H1 (cell line): ENCODE results near the gene EFNA3. TPM values are rescaled to one million over a fixed set of nuclear protein-coding genes. Genes with fewer than 3 reads are reported as not detected.

Source experiments
- GABPA ChIP-seq: IDR thresholded peaks from 2 replicates; pipeline ENCODE4 v1.6.1; 2011; ENCODE audit warnings: mild to moderate bottlenecking, low read length, moderate library complexity, borderline replicate concordance; ENCODE audit not compliant: insufficient read depth
- GTF2F1 ChIP-seq: IDR thresholded peaks from 2 replicates; pipeline ENCODE4 v1.6.1; 2012; ENCODE audit warnings: low read depth, low read length, improper control_type of control experiment, borderline replicate concordance
- NANOG ChIP-seq: IDR thresholded peaks from 2 replicates; pipeline ENCODE4 v1.6.1; 2011; ENCODE audit warnings: low read length, low read depth, mild to moderate bottlenecking, inconsistent platforms; ENCODE audit not compliant: insufficient read depth, poor library complexity, severe bottlenecking
- POLR2A ChIP-seq, 2 experiments: IDR thresholded peaks; 1 replicate in 1 of 2; 2 replicates in 1 of 2; pipeline ENCODE4 v1.6.1; 2011; ENCODE audit warnings: low read depth in 2 of 2, low read length in 2 of 2, mild to moderate bottlenecking in 2 of 2; ENCODE audit errors: control extremely low read depth in 1 of 2
- POLR2AphosphoS5 ChIP-seq: IDR thresholded peaks from 2 replicates; pipeline ENCODE4 v1.6.1; 2011; ENCODE audit warnings: low read depth, low read length
- polyA plus RNA-seq, 7 experiments: library from polyadenylated mRNA; depleted of rRNA in 3 of 7; stranded (reverse) in 5 of 7; unstranded in 2 of 7; fragments of >200 nt in 5 of 7; fragments of 200-250 nt in 2 of 7; gene quantifications; 1 replicate in 5 of 7; 2 replicates in 1 of 7; 4 replicates in 1 of 7; pipeline versions ENCODE4 v1.2.1 to v1.2.3, GENCODE V29; 2011 to 2013; ENCODE audit warnings: missing spikeins in 2 of 7, mixed read lengths in 2 of 7
- total RNA-seq: library from RNA; stranded (reverse); fragmentation: NEBNext Ultra II Directional; extraction: Animal tissue kit (Norgen Biotek cat#: 25700); gene quantifications from 2 replicates; pipeline ENCODE4 v1.2.1, GENCODE V29; 2021
- TF ChIP-seq, protein P1 (sequence below), 3 experiments: IDR thresholded peaks; 1 replicate in 2 of 3; 2 replicates in 1 of 3; pipeline versions ENCODE4 v1.5.1 to v1.6.1; 2011; ENCODE audit warnings: low read length in 3 of 3, mild to moderate bottlenecking in 3 of 3, inconsistent platforms in 2 of 3, low read depth in 1 of 3, moderate library complexity in 1 of 3; ENCODE audit not compliant: insufficient read depth in 1 of 3; ENCODE audit errors: control extremely low read depth in 1 of 3
- TF ChIP-seq, protein P2 (sequence below): fragments of 300-600 bp; sonication (generic); IDR thresholded peaks from 2 replicates; pipeline ENCODE4 v1.7.1; 2012; ENCODE audit warnings: low read length, moderate library complexity, mild to moderate bottlenecking, inconsistent platforms; ENCODE audit not compliant: insufficient replicate concordance

EFNA3 gene
- total and polyA plus RNA-seq, 2 of the 8 experiments (the other 6 are each of a cell fraction or from before 2014, with no cell fraction given), result 10.8 to 13.8 TPM

DNA sequence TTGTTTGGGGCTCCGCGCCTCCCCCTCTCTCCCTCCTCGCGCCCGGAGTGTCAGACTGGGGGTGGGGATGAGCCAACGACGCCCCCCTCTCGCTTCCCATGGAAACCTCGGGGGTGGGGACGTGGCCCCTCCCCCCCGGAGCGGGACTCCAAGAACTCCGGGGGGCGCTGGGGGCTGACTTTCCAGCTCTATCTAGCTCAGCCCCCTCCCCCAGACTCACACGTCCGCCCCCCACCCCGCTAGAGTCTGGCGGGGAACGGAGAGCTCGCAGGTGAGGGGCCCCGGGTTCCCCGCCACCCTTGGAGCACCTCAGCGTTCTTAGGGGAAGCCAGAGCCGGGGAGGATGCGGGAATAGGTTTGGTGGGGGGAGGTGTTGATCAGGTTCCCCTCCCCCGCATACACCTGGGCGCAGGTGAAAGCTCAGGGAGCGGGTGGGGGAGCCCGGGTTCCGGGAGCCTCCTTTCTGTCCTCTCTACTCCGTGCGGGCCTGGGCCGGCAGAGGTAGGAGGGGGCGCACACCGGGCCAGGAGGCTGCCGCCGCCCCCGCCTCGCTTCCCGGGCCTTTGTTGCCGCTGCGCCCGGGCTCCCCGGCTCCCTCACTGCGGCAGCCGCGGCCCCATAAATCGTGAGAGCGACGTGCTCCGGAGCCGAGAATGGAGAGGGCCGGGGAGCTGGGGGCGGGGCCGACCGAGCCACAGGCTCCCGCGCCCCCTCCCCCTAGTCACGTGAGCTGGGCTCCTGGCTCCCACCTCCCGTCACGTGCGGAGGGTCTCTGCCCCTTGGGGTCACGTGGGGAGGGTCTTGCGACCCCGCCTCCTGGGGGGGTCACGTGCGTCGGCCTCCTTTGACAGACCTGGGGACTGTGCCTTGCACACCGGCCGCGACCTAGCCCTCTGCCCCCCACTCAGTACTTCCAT, 1.9 kb downstream of the EFNA3 start (continued):
- TF ChIP-seq, protein P1, sequence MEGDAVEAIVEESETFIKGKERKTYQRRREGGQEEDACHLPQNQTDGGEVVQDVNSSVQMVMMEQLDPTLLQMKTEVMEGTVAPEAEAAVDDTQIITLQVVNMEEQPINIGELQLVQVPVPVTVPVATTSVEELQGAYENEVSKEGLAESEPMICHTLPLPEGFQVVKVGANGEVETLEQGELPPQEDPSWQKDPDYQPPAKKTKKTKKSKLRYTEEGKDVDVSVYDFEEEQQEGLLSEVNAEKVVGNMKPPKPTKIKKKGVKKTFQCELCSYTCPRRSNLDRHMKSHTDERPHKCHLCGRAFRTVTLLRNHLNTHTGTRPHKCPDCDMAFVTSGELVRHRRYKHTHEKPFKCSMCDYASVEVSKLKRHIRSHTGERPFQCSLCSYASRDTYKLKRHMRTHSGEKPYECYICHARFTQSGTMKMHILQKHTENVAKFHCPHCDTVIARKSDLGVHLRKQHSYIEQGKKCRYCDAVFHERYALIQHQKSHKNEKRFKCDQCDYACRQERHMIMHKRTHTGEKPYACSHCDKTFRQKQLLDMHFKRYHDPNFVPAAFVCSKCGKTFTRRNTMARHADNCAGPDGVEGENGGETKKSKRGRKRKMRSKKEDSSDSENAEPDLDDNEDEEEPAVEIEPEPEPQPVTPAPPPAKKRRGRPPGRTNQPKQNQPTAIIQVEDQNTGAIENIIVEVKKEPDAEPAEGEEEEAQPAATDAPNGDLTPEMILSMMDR (IDR thresholded peaks at IDR 0.05; ENCODE audit: control extremely low read depth in 1 of 3, insufficient read depth in 1 of 3, low read depth in 1 of 3, low read length in 3 of 3), result no peak
- TF ChIP-seq, protein P2, sequence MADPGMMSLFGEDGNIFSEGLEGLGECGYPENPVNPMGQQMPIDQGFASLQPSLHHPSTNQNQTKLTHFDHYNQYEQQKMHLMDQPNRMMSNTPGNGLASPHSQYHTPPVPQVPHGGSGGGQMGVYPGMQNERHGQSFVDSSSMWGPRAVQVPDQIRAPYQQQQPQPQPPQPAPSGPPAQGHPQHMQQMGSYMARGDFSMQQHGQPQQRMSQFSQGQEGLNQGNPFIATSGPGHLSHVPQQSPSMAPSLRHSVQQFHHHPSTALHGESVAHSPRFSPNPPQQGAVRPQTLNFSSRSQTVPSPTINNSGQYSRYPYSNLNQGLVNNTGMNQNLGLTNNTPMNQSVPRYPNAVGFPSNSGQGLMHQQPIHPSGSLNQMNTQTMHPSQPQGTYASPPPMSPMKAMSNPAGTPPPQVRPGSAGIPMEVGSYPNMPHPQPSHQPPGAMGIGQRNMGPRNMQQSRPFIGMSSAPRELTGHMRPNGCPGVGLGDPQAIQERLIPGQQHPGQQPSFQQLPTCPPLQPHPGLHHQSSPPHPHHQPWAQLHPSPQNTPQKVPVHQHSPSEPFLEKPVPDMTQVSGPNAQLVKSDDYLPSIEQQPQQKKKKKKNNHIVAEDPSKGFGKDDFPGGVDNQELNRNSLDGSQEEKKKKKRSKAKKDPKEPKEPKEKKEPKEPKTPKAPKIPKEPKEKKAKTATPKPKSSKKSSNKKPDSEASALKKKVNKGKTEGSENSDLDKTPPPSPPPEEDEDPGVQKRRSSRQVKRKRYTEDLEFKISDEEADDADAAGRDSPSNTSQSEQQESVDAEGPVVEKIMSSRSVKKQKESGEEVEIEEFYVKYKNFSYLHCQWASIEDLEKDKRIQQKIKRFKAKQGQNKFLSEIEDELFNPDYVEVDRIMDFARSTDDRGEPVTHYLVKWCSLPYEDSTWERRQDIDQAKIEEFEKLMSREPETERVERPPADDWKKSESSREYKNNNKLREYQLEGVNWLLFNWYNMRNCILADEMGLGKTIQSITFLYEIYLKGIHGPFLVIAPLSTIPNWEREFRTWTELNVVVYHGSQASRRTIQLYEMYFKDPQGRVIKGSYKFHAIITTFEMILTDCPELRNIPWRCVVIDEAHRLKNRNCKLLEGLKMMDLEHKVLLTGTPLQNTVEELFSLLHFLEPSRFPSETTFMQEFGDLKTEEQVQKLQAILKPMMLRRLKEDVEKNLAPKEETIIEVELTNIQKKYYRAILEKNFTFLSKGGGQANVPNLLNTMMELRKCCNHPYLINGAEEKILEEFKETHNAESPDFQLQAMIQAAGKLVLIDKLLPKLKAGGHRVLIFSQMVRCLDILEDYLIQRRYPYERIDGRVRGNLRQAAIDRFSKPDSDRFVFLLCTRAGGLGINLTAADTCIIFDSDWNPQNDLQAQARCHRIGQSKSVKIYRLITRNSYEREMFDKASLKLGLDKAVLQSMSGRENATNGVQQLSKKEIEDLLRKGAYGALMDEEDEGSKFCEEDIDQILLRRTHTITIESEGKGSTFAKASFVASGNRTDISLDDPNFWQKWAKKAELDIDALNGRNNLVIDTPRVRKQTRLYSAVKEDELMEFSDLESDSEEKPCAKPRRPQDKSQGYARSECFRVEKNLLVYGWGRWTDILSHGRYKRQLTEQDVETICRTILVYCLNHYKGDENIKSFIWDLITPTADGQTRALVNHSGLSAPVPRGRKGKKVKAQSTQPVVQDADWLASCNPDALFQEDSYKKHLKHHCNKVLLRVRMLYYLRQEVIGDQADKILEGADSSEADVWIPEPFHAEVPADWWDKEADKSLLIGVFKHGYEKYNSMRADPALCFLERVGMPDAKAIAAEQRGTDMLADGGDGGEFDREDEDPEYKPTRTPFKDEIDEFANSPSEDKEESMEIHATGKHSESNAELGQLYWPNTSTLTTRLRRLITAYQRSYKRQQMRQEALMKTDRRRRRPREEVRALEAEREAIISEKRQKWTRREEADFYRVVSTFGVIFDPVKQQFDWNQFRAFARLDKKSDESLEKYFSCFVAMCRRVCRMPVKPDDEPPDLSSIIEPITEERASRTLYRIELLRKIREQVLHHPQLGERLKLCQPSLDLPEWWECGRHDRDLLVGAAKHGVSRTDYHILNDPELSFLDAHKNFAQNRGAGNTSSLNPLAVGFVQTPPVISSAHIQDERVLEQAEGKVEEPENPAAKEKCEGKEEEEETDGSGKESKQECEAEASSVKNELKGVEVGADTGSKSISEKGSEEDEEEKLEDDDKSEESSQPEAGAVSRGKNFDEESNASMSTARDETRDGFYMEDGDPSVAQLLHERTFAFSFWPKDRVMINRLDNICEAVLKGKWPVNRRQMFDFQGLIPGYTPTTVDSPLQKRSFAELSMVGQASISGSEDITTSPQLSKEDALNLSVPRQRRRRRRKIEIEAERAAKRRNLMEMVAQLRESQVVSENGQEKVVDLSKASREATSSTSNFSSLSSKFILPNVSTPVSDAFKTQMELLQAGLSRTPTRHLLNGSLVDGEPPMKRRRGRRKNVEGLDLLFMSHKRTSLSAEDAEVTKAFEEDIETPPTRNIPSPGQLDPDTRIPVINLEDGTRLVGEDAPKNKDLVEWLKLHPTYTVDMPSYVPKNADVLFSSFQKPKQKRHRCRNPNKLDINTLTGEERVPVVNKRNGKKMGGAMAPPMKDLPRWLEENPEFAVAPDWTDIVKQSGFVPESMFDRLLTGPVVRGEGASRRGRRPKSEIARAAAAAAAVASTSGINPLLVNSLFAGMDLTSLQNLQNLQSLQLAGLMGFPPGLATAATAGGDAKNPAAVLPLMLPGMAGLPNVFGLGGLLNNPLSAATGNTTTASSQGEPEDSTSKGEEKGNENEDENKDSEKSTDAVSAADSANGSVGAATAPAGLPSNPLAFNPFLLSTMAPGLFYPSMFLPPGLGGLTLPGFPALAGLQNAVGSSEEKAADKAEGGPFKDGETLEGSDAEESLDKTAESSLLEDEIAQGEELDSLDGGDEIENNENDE, result no peak
- no peak for TF ChIP-seq GTF2F1
- TF ChIP-seq GABPA, result no peak
- TF ChIP-seq POLR2A (IDR thresholded peaks at IDR 0.05; ENCODE audit: control extremely low read depth in 1 of 2, low read depth in 2 of 2, low read length in 2 of 2), result peak in 1 of 2 experiments; percentile 55; a peak in 1 of 3 replicates
- TF ChIP-seq NANOG, result no peak
- TF ChIP-seq POLR2AphosphoS5, result no peak
